NCI-H1417 treated with DMSO at 0.1 percent for 48 hours (cell line): ENCODE results near the gene AUTS2.

Experiments
- DNase-seq: peaks from one replicate; lab custom pipeline; 2025; lab: John Stamatoyannopoulos, UW

The AUTS2 gene

GRCh38 chr7:69893906-69894305, 295.6 kb downstream of the AUTS2 start:
- DNase-seq: peak; percentile 77

GRCh38 chr7:69895446-69895845, 297.2 kb downstream of the AUTS2 start:
- DNase-seq: no peak

- DNase-seq: no peak
Measured at GRCh38 chr7:69896121-69896520, 297.8 kb downstream of the AUTS2 start.

GRCh38 chr7:69898189-69898588, 299.9 kb downstream of the AUTS2 start:
- DNase-seq: no peak

GRCh38 chr7:69903410-69903809, 305.1 kb downstream of the AUTS2 start:
- DNase-seq: no peak

GRCh38 chr7:69906283-69906995, 308.2 kb downstream of the AUTS2 start:
- DNase-seq: no peak

GRCh38 chr7:69907720-69908119, 309.4 kb downstream of the AUTS2 start:
- DNase-seq: no peak

- peak; percentile 89 for DNase-seq
Measured at GRCh38 chr7:69908454-69908853, 310.2 kb downstream of the AUTS2 start.

GRCh38 chr7:69910150-69910549, 311.9 kb downstream of the AUTS2 start:
- no peak for DNase-seq

GRCh38 chr7:69911337-69911736, 313.1 kb downstream of the AUTS2 start:
- DNase-seq: no peak

GRCh38 chr7:69912141-69912540, 313.9 kb downstream of the AUTS2 start:
- DNase-seq: no peak

GRCh38 chr7:69912846-69913245, 314.6 kb downstream of the AUTS2 start:
- no peak for DNase-seq

- no peak for DNase-seq
Measured at GRCh38 chr7:69919426-69920111, 321.3 kb downstream of the AUTS2 start.

GRCh38 chr7:69920797-69921196, 322.5 kb downstream of the AUTS2 start:
- DNase-seq: no peak

GRCh38 chr7:69922026-69922803, 323.9 kb downstream of the AUTS2 start:
- DNase-seq: no peak

GRCh38 chr7:69927461-69927860, 329.2 kb downstream of the AUTS2 start:
- DNase-seq: no peak

GRCh38 chr7:69928621-69929020, 330.3 kb downstream of the AUTS2 start:
- DNase-seq: no peak

GRCh38 chr7:69929622-69930021, 331.3 kb downstream of the AUTS2 start:
- no peak for DNase-seq

- DNase-seq: peak; percentile 46
Measured at GRCh38 chr7:69932034-69932628, 333.9 kb downstream of the AUTS2 start.

- peak; percentile 78 for DNase-seq
Measured at GRCh38 chr7:69934144-69934903, 336.0 kb downstream of the AUTS2 start.

- no peak for DNase-seq
Measured at GRCh38 chr7:69935107-69935506, 336.8 kb downstream of the AUTS2 start.

GRCh38 chr7:69937097-69937496, 338.8 kb downstream of the AUTS2 start:
- DNase-seq: no peak
